CD4-positive, alpha-beta T cell treated with Interleukin-17A for 1 hour (primary cell): ENCODE results near the gene WIPI1.

Source experiments
- DNase-seq: peaks from one replicate; pipeline ENCODE4 v3.0.0-alpha.2; 2020

WIPI1 gene

GRCh38 chr17:68437979-68438822 is 19.1 kb downstream of the WIPI1 start:
- DNase-seq = peak; percentile 70

- DNase-seq = peak; percentile 88
Measured at GRCh38 chr17:68435876-68436842, 21.1 kb downstream of the WIPI1 start.

GRCh38 chr17:68435361-68435760 is 21.9 kb downstream of the WIPI1 start:
- no peak for DNase-seq

- DNase-seq = no peak
Measured at GRCh38 chr17:68433911-68434508, 23.3 kb downstream of the WIPI1 start.

- DNase-seq = no peak
Measured at GRCh38 chr17:68433211-68433610, 24.1 kb downstream of the WIPI1 start.

- DNase-seq = no peak
Measured at GRCh38 chr17:68432086-68432864, 25.0 kb downstream of the WIPI1 start.

GRCh38 chr17:68431661-68432071 is 25.6 kb downstream of the WIPI1 start:
- peak; percentile 62 for DNase-seq

- no peak for DNase-seq
Measured at GRCh38 chr17:68431045-68431608, 26.2 kb downstream of the WIPI1 start.

GRCh38 chr17:68429881-68430280 is 27.4 kb downstream of the WIPI1 start:
- DNase-seq = no peak

GRCh38 chr17:68428498-68429172 is 28.7 kb downstream of the WIPI1 start:
- no peak for DNase-seq

GRCh38 chr17:68427575-68427974 is 29.7 kb downstream of the WIPI1 start:
- DNase-seq = no peak

- no peak for DNase-seq
Measured at GRCh38 chr17:68425979-68426378, 31.3 kb downstream of the WIPI1 start.

- DNase-seq = no peak
Measured at GRCh38 chr17:68424861-68425260, 32.4 kb downstream of the WIPI1 start.

GRCh38 chr17:68424203-68424602 is 33.1 kb downstream of the WIPI1 start:
- DNase-seq = no peak

GRCh38 chr17:68423251-68423650 is 34.0 kb downstream of the WIPI1 start:
- no peak for DNase-seq

- DNase-seq = no peak
Measured at GRCh38 chr17:68422821-68423220, 34.5 kb downstream of the WIPI1 start.

- DNase-seq = no peak
Measured at GRCh38 chr17:68421486-68421885, 35.8 kb downstream of the WIPI1 start.

- no peak for DNase-seq
Measured at GRCh38 chr17:68420065-68420464, 37.2 kb downstream of the WIPI1 start.

- no peak for DNase-seq
Measured at GRCh38 chr17:68418876-68419275, 38.4 kb downstream of the WIPI1 start.

GRCh38 chr17:68417317-68417716 is 40.0 kb downstream of the WIPI1 start:
- no peak for DNase-seq

GRCh38 chr17:68414901-68415300 is 42.4 kb downstream of the WIPI1 start:
- DNase-seq = peak; percentile 42
